Nucleus accumbens (tissue), 56 donors: Measurements from ENCODE around the gene RAPGEF3.

Source experiments
- DNase-seq, 56 donors: peaks; one replicate each; lab custom pipeline; 2025; lab: John Stamatoyannopoulos, UW

Gene RAPGEF3

GRCh38 chr12:47745485-47746041 lies 13.1 kb downstream of the RAPGEF3 start:
- peak in 4 of 56 donors; percentile 11 to 34 (median 22) for DNase-seq

DNA sequence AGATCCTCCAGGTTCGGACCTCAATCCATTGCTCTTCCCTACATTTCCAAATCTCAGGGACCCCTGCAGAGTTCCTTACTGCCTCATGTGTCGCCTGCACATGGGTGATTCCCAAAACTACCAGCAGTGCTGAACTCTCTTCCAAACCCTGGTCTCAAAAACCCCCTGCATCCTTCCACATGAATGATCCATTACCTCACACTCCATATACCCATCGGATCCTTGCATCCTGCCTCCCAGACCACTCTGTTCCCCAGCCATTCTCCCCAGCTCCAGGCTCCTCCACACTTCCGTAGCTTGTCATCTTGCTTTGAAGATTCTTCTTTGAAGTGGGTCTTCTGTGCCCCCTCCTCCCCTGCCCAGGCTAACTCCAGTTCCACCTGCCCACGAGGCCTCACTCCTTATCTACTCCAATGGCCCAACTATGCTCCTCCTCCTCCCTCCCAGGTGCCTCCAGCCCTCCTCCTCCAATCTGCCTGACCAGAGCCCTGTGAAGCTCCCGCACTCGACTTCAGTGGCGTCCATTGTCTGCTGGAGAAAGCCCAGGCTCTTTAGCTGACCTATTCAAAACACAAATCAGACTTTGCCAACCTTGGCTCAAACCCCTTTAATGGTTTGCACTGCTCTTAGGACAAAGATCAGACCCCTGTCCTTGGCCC lies 13.8 kb downstream of the RAPGEF3 start:
- no peak for DNase-seq

DNA sequence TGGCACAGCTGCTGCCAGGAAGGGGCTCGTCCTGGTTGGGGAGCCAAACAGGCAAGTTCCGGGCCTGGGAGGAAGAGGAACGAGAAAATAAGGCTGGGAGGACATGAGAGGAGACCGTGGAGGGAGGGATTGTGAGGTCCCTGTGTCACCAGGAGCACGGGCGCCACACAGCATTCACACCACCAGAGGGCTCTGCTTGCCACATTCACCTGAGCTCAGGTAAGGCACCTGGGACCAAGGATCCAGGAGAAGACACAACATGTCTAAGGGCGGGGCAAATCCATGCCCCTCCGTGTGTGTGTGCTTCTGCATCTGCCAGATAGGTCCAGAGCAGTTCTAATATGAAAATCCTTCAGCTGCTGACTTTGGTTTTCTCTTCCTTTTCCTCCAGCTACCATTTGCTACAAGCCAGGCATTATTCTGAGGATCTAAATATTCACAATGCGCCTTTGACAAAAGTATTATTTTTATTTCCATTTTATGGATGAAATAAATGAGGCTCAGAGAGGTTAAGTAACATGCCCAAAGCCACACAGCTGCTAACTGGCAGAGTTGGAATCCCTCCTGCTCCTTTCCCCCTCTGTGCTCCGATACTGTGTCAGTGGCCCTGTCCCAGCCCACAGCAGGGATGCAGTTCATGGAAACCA lies 14.6 kb downstream of the RAPGEF3 start:
- DNase-seq, result peak in 3 of 56 donors; percentile 8 to 36 (median 11)

DNA sequence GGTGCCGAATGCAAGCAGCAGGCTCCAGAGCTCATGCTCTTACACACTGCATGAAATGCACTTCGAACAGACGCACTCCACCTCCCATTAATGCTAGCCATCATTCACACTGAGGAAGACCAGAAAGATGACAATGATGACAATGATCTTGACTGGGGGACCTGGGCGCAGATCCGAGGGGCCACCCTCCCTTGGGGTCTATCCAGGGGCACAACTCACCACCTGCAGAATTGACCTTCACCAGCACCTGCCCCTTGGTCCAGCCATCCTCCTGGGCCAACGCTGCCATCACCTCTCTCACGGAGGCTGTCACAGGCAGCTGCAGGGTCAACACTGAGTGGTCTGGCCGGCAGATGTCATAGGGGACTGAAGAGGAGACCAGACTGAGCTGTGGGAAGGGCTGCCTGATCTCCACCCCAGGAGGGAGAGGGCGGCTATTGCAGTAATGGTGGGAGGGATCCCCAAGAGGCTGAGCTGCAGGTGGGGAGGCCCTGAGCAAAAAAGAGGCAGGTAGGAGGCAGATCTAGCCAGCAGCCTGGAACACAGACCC lies 15.3 kb downstream of the RAPGEF3 start:
- DNase-seq, result no peak

DNA sequence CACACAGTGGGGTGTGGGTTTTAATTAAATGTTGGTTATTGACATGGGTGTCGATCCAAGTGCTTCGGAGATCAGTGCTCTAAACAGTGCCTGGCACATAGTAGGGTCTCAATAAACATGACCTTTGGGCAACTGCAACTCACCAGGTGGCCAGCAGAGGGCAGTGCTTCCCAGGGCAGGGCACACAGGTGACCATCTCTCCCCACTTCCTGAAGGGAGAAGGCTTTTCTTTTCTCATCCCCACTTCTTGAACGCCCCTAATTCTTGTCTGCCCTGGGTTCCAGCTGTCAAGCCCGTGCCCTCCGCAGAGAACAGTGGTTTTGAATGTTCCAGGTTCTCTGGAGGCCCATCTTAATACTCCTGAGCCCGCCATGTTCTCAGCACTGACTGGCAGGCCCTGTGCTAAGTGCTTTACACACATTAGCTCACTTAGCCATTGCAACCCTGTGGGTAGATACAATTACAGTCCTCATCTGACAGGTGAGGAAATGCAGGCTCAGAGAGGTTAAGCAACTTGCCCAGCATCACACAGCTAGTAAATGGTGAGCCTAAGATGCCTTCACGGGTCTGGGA lies 16.3 kb downstream of the RAPGEF3 start:
- DNase-seq, result peak in 11 of 56 donors; percentile 10 to 56 (median 23)

DNA sequence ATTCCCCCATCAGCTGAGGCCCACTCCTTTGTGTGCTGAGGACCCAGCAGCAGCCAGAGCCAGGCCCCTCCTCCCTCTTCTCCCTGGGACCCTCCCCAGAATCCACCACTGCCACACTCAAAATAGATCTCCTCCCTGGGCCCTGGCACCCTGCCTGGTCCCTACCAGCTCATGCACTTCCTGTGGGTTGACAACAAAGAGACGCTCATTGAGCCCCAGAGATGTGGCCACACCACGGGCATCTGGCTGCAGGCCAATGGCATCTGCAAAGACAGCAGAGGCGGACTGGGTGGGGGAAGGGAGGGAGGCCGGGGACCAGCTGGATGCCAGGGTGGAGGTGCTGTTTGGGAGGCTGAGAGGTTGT lies 17.4 kb downstream of the RAPGEF3 start:
- DNase-seq, result peak in 55 of 56 donors; percentile 32 to 98 (median 89)

DNA sequence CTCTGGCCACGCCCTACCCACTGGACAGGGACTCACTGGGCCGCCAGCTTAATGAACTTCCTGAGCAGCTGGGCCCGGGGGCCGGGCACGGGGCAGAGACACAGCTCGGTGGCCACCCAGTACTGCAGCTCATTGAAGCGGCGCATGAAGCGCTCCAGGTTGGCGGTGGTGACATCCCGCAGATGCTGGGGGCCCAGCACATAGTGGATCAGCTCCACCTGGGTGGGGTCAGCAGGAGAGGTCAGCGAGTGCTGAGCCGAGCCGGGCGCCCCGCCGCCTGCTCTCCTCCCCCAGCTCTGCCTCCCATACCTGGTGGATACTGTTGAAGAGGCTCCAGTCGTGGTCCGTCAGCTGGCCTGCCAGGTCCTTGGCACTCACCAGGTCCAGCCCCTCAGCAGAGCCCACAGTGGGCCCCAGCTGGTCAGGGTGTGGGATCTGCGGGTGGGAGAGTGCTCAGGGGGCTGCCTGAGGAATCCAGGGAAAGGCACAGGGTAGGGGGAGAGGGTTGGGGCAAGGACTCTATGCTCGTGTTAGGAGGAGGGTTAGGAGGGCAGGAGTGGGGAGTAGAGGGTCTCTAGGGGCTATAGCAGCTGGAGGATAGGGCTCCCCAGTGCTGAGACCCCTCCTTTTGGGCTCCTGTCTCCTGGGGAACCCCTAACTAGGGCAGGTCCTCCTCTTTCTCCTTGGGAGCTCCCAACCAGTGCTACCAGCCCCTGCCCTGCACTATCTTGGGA lies 17.9 kb downstream of the RAPGEF3 start:
- DNase-seq, result peak in 5 of 56 donors; percentile 13 to 46 (median 19)

- no peak for DNase-seq
These were observed 18.7 kb downstream of the RAPGEF3 start for GRCh38 chr12:47739979-47740378.

DNA sequence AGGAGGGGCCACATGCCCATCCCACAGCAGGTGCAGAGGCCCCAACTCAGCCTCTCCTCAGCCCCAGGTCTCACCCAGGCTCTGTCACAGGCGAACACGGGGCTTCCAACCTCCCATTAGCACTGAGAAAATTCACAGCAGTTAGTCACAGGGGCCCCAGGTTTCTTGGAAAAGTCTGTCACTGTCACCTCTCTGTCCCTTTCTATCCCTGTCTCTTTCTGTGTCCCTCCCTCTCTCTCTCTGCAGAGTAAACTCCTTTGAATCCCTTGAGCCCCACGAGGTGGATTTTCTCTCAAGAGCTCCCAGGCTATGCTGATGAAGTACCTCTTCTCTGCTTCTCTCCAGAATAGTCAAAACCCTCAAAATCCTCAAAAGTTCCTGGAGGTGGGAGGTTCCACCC lies 19.4 kb downstream of the RAPGEF3 start:
- DNase-seq, result no peak

- DNase-seq, result no peak
These were observed 20.6 kb downstream of the RAPGEF3 start for GRCh38 chr12:47737936-47738594.

GRCh38 chr12:47736877-47737676 lies 21.6 kb downstream of the RAPGEF3 start:
- DNase-seq, result peak; percentile 21 to 90 (median 74)

DNA sequence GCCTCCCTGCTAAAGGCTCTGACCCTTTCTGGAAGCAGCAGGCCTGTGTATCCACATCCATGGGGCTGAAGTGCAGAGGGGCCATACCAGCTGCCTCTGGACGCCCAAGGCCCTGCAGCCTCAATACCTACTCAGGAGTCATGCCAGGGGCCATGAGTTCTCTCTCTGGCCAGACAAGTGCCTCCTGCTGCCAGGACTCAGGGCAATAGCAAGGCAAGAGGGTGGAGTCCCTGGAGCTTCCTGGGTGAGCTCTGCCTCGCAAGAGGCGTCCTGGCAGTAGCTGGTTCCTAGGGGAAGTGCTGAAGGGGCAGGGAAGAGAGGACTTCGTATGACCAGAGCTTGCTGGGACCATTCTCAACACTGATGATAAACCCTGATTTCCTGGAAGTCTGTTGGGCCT lies 22.5 kb downstream of the RAPGEF3 start:
- no peak for DNase-seq

DNA sequence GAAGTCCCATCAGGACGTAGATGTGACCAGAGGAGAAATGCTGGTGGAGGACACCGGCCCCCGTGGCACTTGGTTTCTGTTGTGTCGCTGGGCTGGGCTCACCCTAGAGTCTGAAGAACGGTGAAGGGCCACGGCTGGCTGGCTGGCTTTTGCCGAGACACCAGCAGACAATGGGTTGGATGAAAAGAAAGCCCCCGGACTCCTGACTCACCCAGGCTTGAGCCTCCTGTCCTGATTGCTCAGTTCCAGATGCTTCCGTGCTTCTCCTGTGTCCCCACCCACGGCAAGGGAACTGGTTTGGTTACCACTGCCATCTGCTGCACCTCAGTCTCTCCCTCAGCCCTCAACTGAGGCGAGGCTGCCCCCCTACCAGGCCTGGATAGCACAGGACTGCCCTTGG lies 23.0 kb downstream of the RAPGEF3 start:
- no peak for DNase-seq

GRCh38 chr12:47734725-47735480 lies 23.8 kb downstream of the RAPGEF3 start:
- DNase-seq, result peak in 46 of 56 donors; percentile 14 to 77 (median 48)

- DNase-seq, result no peak
These were observed 25.5 kb downstream of the RAPGEF3 start for GRCh38 chr12:47733142-47733541.

- DNase-seq, result no peak
These were observed 26.2 kb downstream of the RAPGEF3 start for GRCh38 chr12:47732504-47732903.

DNA sequence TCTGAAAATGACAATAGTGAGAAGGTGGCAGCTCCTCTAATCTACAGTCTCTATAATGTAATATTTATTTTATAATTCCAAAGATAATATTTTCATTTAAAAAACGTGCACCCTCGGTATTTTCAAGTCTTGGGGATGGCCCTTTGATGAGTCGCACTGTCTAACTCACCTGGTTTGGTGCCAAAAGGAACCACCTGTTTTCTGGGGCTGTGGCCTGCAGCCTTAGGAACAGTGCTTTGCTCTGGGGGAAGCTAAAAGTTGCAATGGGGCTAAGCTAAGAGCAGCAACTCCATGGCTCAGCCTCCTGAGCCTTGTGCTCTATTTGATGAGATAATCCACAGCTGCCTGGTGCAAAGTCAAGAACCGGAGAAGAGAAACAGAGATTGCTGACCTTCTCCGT lies 27.0 kb downstream of the RAPGEF3 start:
- no peak for DNase-seq

DNA sequence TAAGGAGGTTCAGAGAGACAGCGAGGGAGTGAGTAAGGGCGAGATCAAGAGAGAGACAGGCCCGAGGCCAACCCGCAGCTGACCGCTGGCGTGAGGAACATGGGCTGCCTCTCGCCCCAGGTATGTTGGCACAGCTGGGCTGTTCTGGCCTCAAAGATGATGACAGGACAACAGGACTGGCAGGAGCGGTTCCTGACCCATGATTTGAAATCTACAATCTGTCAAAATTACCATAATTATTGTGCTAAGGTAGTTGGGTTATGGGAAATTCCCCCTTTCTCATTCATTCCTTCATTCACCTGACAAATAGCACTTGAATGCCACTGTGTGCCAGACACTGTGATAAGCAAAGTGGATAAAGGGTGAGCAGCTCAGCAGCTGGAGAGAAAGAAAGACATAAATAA lies 28.3 kb downstream of the RAPGEF3 start:
- DNase-seq, result no peak

- no peak for DNase-seq
These were observed 29.4 kb downstream of the RAPGEF3 start for GRCh38 chr12:47729233-47729632.
